SJSA1 (cell line): ENCODE measurements around the gene MNDA. TPM values are rescaled to one million over a fixed set of nuclear protein-coding genes. Genes with fewer than 3 reads are reported as not detected.
"Not testable (repeated sequence)": the region's sequence is repeated elsewhere in the genome, so short reads cannot be mapped to it uniquely, and the experiment has no call there.

ENCODE experiments used
- DNase-seq, 2 experiments: peaks; one replicate each; pipeline ENCODE4 v3.0.0-alpha.2; 2015 to 2020; ENCODE audit warnings: low spot score in 2 of 2, low read depth in 1 of 2
- H3K27ac ChIP-seq: fragments of 250-450 bp; sonication (Bioruptor Pico); 2 replicates; pipeline ENCODE4 v1.5.1; 2020; ENCODE audit warnings: mild to moderate bottlenecking, moderate library complexity
- H3K27me3 ChIP-seq: fragments of 250-450 bp; sonication (Bioruptor Pico); replicated peaks from 2 replicates; pipeline ENCODE4 v1.5.1; 2020; ENCODE audit warnings: mild to moderate bottlenecking, moderate library complexity
- H3K36me3 ChIP-seq: fragments of 250-450 bp; sonication (Bioruptor Pico); 2 replicates; pipeline ENCODE4 v1.5.1; 2020; ENCODE audit warnings: mild to moderate bottlenecking
- H3K4me1 ChIP-seq: fragments of 250-450 bp; sonication (Bioruptor Pico); replicated peaks from 2 replicates; pipeline ENCODE4 v1.6.1; 2021; ENCODE audit warnings: mild to moderate bottlenecking
- H3K4me3 ChIP-seq: fragments of 250-450 bp; sonication (Bioruptor Pico); 2 replicates; pipeline ENCODE4 v1.5.1; 2020; ENCODE audit warnings: mild to moderate bottlenecking
- H3K9me3 ChIP-seq: fragments of 250-450 bp; sonication (Bioruptor Pico); replicated peaks from 2 replicates; pipeline ENCODE4 v1.5.1; 2020; ENCODE audit warnings: mild to moderate bottlenecking
- total RNA-seq: library from RNA; depleted of rRNA; stranded (reverse); fragments of >200 nt; shearing (Covaris generic); gene quantifications from 2 replicates; pipeline ENCODE4 v1.2.3, GENCODE V29; 2014

Gene MNDA
- total RNA-seq, 1 experiment from 2014 or later, result not detected

GRCh38 chr1:158818560-158818959 lies 12.6 kb upstream of the MNDA start:
- peaks cover 12% of the 10 kb centered on the region; the same call in 1 of the 2 replicates for H3K4me1 ChIP-seq
- H3K27me3 ChIP-seq, result no peaks in the 10 kb centered on the region
- H3K27ac ChIP-seq, result no peak overlapping the region
- no peaks in the 10 kb centered on the region for H3K36me3 ChIP-seq
- H3K9me3 ChIP-seq, result no peaks in the 10 kb centered on the region
- no peak for DNase-seq
- H3K4me3 ChIP-seq, result no peak overlapping the region

- peaks cover 12% of the 10 kb centered on the region; the same call in 1 of the 2 replicates for H3K4me1 ChIP-seq
- H3K36me3 ChIP-seq, result no peaks in the 10 kb centered on the region
- no peaks in the 10 kb centered on the region for H3K27me3 ChIP-seq
- peak in 1 of 2 experiments; percentile 6 for DNase-seq
- no peak overlapping the region for H3K4me3 ChIP-seq
- no peak overlapping the region for H3K27ac ChIP-seq
- H3K9me3 ChIP-seq, result no peaks in the 10 kb centered on the region
These were observed 12.1 kb upstream of the MNDA start for GRCh38 chr1:158818975-158819431.

DNA sequence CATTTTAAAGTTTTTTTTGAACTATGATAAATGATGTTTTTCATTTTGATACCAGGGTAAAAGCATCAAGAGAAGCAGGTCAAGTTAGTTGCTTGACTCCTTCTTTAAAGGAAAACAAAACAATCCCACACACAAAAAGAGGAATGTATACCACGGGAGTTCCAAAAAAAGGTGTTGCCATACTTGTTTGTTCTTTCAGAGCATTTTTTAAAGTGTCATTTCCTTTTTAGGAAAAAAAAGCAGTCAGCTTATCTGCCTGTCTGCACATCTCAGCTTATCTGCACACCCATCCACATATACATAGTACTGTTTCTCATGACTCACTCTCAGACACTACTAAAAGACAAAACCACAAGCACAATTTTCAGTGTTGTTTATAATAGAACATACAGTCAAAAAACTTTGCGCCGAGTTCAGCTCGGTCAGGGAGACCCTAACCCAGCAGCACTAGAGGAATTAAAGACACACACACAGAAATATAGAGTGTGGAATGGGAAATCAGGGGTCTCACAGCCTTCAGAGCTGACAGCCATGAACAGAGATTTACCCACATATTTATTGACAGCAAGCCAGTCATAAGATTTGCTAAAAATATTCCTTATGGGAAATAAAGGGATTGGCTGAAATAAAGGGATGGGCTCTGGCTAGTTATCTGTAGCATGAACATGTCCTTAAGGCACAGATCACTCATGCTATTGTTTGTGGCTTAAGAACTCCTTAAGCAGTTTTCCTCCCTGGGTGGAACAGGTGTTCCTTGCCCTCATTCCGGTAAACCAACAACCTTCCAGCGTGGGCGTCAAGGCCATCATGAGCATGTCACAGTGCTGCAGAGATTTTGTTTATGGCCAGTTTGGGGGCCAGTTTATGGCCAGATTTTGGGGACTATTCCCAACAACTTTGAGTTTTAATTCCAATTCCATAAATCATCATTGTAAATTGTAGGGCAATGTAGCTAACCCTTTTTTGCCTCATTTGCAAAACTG lies 11.4 kb upstream of the MNDA start:
- Histone ChIP-seq H3K9me3 (no peaks in the 10 kb centered on the region), H3K36me3 (no peaks in the 10 kb centered on the region), H3K4me1 (peaks cover 12% of the 10 kb centered on the region; the same call in 1 of the 2 replicates), H3K4me3 (no peak overlapping the region), H3K27me3 (no peaks in the 10 kb centered on the region), H3K27ac (no peak overlapping the region)
- DNase-seq, result peak in 1 of 2 experiments; percentile 26

DNA sequence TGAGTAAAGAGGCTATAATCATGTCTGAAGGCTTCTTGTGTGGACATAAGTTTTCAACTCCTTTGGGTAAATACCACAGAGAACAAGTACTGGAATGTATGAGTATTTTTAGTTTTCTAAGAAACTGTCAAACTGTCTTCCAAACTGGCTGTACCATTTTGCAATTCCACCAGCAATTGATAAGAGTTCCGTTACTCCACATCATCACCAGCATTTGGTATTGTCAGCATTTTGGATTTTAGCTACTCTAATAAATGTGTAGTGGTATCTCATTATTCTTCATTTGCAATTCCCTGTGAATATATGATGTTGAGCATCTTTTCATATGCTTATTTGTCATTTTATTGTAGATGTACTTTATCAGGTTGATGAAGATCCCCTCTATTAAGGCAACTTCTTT lies 9.4 kb upstream of the MNDA start:
- Histone ChIP-seq H3K27ac (no peak overlapping the region), H3K4me3 (no peak overlapping the region), H3K4me1 (peaks cover 12% of the 10 kb centered on the region; the same call in 1 of the 2 replicates), H3K27me3 (no peaks in the 10 kb centered on the region), H3K36me3 (no peaks in the 10 kb centered on the region), H3K9me3 (no peaks in the 10 kb centered on the region)
- DNase-seq, result no peak

- no peak for DNase-seq
- Histone ChIP-seq H3K4me1 (no peaks in the 10 kb centered on the region), H3K27ac (no peak overlapping the region), H3K36me3 (no peaks in the 10 kb centered on the region), H3K9me3 (no peaks in the 10 kb centered on the region), H3K4me3 (no peak overlapping the region), H3K27me3 (no peaks in the 10 kb centered on the region)
These were observed 975 bp upstream of the MNDA start for GRCh38 chr1:158830074-158830677.

DNA sequence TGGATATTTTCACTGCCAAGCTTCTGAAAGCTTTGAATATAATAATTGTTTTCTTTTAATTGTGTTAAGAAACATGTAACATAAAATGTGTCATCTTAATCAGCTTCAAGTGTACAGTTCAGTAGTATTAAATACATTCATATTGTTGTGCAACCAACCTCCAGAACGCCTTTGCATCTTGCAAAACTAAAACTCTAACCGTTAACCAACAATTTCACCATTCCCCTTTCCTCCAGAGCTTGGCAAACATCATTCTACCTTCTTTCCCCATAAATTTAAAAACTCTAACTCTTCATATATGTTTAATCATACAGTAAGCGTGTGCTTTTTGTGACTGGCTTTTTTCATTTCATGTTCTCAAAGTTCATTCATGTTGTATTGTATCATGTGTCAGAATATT lies 2.1 kb downstream of the MNDA start:
- Histone ChIP-seq H3K4me1 (no peaks in the 10 kb centered on the region), H3K4me3 (no peak overlapping the region), H3K9me3 (no peaks in the 10 kb centered on the region), H3K27me3 (no peaks in the 10 kb centered on the region), H3K36me3 (no peaks in the 10 kb centered on the region), H3K27ac (no peak overlapping the region)
- no peak for DNase-seq

GRCh38 chr1:158836038-158836437 lies 4.9 kb downstream of the MNDA start:
- Histone ChIP-seq H3K4me1 (no peaks in the 10 kb centered on the region), H3K27me3 (no peaks in the 10 kb centered on the region), H3K9me3 (no peaks in the 10 kb centered on the region), H3K27ac (no peak overlapping the region), H3K4me3 (no peak overlapping the region), H3K36me3 (no peaks in the 10 kb centered on the region)
- no peak for DNase-seq

GRCh38 chr1:158838660-158839059 lies 7.5 kb downstream of the MNDA start:
- H3K27me3 ChIP-seq, result no peaks in the 10 kb centered on the region
- H3K4me1 ChIP-seq, result no peaks in the 10 kb centered on the region
- no peak overlapping the region for H3K27ac ChIP-seq
- no peaks in the 10 kb centered on the region for H3K9me3 ChIP-seq
- H3K4me3 ChIP-seq, result no peak overlapping the region
- H3K36me3 ChIP-seq, result no peaks in the 10 kb centered on the region
- DNase-seq, result no peak

GRCh38 chr1:158839566-158839965 lies 8.4 kb downstream of the MNDA start:
- Histone ChIP-seq H3K36me3 (no peaks in the 10 kb centered on the region), H3K4me1 (no peaks in the 10 kb centered on the region), H3K27ac (no peak overlapping the region), H3K27me3 (no peaks in the 10 kb centered on the region), H3K9me3 (no peaks in the 10 kb centered on the region), H3K4me3 (no peak overlapping the region)
- DNase-seq, result no peak

DNA sequence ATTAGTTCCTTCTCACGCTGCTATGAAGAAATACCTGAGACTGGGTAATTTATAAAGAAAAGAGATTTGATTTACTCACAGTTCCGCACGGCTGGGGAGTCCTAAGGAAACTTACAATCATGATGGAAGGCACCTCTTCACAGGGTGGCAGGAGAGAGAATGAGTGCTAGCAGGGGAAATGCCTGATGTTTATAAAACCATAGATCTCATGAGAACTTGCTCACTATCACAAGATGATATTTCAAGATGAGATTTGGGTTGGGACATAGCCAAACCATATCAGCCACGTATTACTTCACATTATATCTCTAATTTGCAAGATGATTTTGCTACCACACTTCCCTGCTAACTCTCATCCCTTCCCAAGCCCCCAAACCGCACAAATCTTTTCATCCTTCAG lies 9.1 kb downstream of the MNDA start:
- no peaks in the 10 kb centered on the region for H3K4me1 ChIP-seq
- H3K36me3 ChIP-seq, result no peaks in the 10 kb centered on the region
- no peaks in the 10 kb centered on the region for H3K9me3 ChIP-seq
- H3K27me3 ChIP-seq, result no peaks in the 10 kb centered on the region
- DNase-seq, result no peak
- no peak overlapping the region for H3K4me3 ChIP-seq
- no peak overlapping the region for H3K27ac ChIP-seq

DNA sequence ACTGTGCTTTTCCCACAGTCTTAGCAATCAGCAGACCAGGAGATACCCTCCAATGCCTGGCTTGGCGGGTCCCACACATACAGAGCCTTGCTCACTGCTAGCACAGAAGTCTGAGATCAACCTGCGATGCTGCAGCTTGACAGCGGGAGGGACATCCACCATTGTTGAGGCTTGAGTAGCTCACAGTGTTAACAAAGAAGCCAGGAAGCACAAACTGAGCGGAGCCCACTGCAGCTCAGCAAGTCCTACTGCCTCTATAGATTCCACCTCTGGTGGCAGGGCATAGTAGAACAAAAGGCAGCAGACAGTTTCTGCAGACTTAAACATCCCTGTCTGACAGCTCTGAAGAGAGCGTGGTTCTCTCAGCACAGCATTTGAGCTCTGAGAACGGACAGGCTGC lies 33.4 kb downstream of the MNDA start:
- Histone ChIP-seq H3K9me3 (no peaks in the 10 kb centered on the region), H3K4me1 (no peaks in the 10 kb centered on the region), H3K4me3 (no peak overlapping the region), H3K36me3 (no peaks in the 10 kb centered on the region), H3K27me3 (no peaks in the 10 kb centered on the region), H3K27ac (no peak overlapping the region)
- DNase-seq, result no peak

DNA sequence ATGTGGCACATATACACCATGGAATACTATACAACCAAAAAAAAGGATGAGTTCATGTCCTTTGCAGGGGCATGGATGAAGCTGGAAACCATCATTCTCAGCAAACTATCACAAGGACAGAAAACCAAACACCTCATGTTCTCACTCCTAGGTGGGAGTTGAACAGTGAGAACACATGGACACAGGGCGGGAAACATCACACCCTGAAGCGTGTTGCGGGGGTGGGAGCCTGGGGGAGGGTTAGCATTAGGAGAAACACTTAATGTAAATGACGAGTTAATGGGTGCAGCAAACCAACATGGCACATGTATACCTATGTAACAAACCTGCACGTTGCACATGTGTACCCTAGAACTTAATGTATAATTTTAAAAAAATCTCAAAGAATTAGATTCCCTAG lies 39.3 kb downstream of the MNDA start:
- not testable (repeated sequence) for H3K27ac ChIP-seq, H3K4me3 ChIP-seq, H3K36me3 ChIP-seq, H3K4me1 ChIP-seq, H3K9me3 ChIP-seq, H3K27me3 ChIP-seq, DNase-seq

DNA sequence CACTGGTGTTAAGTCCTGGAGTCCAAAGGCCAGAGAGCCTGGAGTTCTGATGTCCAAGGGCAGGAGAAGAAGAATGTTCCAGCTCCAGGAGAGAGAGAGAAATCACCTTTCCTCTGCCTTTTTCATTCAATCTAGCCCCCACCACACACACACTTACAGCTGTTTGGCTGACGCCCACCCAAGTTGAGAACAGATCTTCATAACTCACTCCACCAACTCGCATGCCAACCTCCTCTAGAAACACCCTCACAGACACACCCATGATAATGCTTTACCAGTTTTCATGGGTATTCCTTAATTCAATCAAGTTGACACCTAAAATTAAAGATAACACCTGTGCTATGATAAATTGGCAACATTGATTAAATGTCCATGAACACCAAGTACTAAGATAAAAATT lies 42.0 kb downstream of the MNDA start:
- Histone ChIP-seq H3K4me3 (no peak overlapping the region), H3K27ac (no peak overlapping the region)
- DNase-seq, result no peak

GRCh38 chr1:158893654-158894053 lies 62.5 kb downstream of the MNDA start:
- DNase-seq, result no peak
- no peaks in the 10 kb centered on the region for H3K36me3 ChIP-seq
- no peaks in the 10 kb centered on the region for H3K27me3 ChIP-seq
- no peak overlapping the region for H3K27ac ChIP-seq
- H3K4me3 ChIP-seq, result no peak overlapping the region
- no peaks in the 10 kb centered on the region for H3K4me1 ChIP-seq
- H3K9me3 ChIP-seq, result no peaks in the 10 kb centered on the region

More for the DNA sequence above, 42.0 kb downstream of the MNDA start:
- H3K9me3 ChIP-seq, result no peaks in the 10 kb centered on the region
- H3K27me3 ChIP-seq, result no peaks in the 10 kb centered on the region; the same call in 1 of the 2 replicates
- no peaks in the 10 kb centered on the region for H3K36me3 ChIP-seq
- no peaks in the 10 kb centered on the region for H3K4me1 ChIP-seq
